GM19463 (cell line): ENCODE results near the gene PTPN9.
"Not testable (repeated sequence)": the region's sequence is repeated elsewhere in the genome, so short reads cannot be mapped to it uniquely, and the experiment has no call there.

Experiments used
- ATAC-seq: cut with Tn5 transposase; IDR thresholded peaks from one replicate; pipeline ENCODE4 v1.9.1; 2021; ENCODE audit warnings: mild to moderate bottlenecking, moderate library complexity; ENCODE audit not compliant: unreplicated experiment

The PTPN9 gene

DNA sequence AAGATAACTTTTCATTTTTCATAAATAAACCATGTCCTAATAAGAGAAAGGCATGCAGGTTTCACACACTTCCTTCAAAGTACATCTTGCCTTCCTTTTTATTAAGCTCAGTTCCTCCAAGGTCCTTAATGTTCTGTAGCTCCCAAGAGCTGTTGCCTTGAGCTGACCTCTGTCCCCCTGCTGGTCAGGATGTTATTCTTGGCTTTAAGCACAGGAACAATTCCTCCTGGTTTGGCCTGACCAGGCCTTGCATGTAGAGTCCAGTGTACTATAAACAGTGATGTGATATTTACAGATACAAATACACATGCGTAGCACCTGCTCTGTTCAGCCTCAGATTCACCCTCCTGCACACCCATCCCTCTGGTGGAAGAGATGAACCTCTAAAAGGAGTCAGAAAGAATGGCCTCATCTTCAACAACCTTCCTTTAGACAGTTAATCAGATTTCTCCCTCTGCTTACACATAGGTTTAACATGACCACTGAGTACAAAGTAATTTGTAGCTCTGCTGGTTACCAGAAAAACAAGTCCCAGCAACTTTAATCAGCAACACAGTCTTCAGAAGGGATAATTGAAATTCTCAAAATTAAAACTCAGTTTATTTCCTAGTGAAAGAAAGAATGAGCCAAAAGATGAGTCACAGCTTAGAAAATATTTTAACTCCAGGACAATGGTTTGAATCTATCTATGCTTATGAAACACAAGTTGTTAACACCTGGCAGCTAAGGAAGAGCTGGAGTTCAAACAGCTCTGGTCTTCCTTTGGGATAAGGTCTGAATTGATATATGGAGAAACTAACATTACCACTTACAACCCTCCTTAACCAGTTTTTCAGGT lies 46.5 kb downstream of the PTPN9 start:
- ATAC-seq: no peak

GRCh38 chr15:75531041-75531450 lies 48.1 kb downstream of the PTPN9 start:
- ATAC-seq: no peak

GRCh38 chr15:75530169-75530568 lies 48.9 kb downstream of the PTPN9 start:
- ATAC-seq: no peak

DNA sequence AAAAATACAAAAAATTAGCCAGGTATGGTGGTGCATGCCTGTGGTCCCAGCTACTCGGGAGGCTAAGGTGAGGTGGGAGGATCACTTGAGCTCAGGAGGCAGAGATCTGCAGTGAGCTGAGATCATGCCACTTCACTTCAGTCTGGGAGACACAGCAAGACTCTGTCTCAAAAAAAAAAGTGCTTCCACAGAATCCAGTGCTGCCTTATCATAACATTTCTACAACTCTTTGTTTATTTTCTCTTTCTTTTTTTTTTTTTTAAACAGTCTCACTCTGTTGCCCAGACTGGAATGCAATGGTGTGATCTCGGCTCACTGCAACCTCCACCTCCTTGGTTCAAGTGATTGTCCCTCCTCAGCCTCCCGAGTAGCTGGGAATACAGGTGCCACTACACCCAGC lies 53.4 kb downstream of the PTPN9 start:
- not testable (repeated sequence) for ATAC-seq

- no peak for ATAC-seq
Measured at GRCh38 chr15:75523011-75523410, 56.1 kb downstream of the PTPN9 start.

GRCh38 chr15:75517233-75517632 lies 61.9 kb downstream of the PTPN9 start:
- ATAC-seq: no peak

GRCh38 chr15:75508840-75509532 lies 70.1 kb downstream of the PTPN9 start:
- ATAC-seq: no peak

DNA sequence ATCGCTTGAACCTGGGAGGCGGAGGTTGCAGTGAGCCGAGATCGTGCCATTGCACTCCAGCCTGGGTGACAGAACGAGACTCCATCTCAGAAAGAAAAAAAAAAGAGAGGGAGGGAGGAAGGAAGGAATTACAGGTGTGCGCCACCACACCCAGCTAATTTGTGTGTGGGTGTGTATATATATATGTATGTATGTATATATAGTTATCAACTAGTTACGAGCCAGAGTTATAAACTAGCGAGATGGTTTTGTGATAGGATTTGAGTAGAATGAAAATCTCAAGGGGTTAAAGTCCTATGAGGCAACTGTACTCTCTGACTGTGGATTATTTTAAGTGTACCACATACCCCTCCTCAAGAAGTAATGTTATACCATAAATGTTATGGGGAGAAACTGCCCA lies 76.8 kb downstream of the PTPN9 start:
- no peak for ATAC-seq

- no peak for ATAC-seq
Measured at GRCh38 chr15:75493732-75494131, 85.4 kb downstream of the PTPN9 start.

DNA sequence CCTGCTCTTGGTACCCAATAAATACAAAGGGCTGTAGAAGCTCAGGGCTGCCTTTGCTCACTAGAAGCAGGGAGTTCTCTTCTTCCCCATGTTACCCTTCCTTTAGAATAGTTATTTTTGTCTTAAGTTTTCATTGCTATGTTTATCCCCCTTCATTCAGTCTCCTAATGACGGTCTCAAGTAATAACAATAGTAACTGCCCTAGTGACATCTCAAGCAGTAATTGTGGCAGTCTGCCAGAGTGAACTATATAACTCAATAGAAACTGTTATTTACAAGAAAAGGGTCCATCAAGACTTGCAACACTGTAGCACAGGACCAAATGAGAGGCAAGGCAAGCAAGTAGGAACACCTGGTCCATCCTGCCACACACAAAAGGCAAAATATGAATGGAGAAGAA lies 95.2 kb downstream of the PTPN9 start:
- ATAC-seq: no peak

GRCh38 chr15:75483556-75483955 lies 95.6 kb downstream of the PTPN9 start:
- not testable (repeated sequence) for ATAC-seq

GRCh38 chr15:75483106-75483505 lies 96.0 kb downstream of the PTPN9 start:
- no peak for ATAC-seq

GRCh38 chr15:75480463-75480862 lies 98.7 kb downstream of the PTPN9 start:
- ATAC-seq: not testable (repeated sequence)

DNA sequence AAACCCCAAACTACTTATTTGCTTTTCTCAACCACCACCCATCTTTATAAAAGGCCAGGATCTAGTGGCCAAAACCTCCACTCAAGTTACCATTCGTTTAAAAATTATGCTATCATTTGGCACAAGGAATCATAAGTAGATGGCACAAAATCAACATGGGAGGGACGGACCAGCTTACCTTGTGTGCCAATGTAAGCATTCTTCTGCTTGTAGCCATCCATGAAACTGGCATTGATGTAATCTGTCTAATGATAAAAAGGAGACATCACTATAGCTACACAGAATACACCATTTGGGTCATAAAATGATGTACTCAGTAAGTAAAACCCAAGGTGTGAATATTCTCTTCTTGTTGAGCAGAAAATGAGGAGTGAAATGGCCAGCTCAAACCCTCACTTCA lies 99.4 kb downstream of the PTPN9 start:
- ATAC-seq: no peak

DNA sequence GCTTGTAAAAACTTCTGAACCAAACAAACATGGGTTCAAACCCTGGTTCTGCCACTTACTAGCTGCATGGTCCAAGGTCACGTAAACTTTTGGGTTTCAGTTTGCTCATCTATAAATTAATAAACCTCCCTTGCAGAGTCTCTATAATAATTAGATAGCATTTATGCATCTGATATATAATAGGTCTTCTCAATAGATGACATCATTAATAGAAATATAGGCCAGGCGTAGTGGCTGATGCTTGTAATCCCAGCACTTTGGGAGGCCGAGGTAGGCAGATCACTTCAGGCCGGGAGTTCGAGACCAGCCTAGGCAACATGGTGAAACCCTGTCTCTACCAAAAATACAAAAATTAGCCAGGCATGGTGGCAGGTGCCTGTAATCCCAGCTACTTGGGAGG lies 102.0 kb downstream of the PTPN9 start:
- ATAC-seq: not testable (repeated sequence)

- ATAC-seq: no peak
Measured at GRCh38 chr15:75468913-75469598, 110.1 kb downstream of the PTPN9 start.

GRCh38 chr15:75460646-75461045 lies 118.5 kb downstream of the PTPN9 start:
- ATAC-seq: no peak

DNA sequence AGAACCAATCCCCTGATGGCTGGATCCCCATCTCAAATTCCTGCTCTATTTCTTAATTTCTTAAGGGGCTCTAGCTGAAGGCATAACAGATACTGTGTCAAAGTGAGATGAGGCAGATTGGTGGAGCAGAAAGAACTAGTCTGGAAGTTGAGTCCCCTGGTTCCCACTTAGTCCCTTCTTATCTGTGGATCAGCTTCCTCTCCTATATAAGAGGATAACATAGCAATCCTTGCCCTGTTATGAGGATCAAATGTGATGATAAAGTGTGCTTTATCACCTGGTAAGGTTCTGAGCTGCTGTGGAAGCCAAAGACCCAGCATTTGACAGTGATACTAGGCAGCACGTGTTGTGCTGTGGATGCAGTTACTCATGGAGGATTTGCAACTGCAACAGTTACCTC lies 119.5 kb downstream of the PTPN9 start:
- ATAC-seq: no peak

DNA sequence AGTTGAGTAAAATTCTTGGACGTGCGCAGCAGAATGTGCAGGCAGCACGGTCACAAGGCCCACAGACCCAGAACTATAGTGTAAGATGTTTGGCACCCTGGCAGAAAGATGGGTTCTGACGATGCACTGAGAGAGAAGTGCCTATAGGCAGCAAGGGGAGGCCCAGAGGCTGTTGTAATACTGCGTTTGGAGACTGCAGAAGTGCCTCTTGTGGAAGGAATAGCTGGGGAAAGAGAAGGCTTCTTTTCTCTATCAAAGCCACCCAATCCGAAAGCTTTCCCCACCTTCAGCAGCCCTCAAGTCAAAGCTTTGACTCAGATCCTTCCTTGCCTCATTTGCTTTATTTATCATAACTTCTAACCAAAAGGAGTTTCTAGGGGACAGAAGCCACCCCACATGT lies 122.4 kb downstream of the PTPN9 start:
- ATAC-seq: no peak

GRCh38 chr15:75455982-75456531 lies 123.1 kb downstream of the PTPN9 start:
- no peak for ATAC-seq

- no peak for ATAC-seq
Measured at GRCh38 chr15:75455424-75455981, 123.6 kb downstream of the PTPN9 start.
